ENCODE results near the gene SLC25A27.

DNA sequence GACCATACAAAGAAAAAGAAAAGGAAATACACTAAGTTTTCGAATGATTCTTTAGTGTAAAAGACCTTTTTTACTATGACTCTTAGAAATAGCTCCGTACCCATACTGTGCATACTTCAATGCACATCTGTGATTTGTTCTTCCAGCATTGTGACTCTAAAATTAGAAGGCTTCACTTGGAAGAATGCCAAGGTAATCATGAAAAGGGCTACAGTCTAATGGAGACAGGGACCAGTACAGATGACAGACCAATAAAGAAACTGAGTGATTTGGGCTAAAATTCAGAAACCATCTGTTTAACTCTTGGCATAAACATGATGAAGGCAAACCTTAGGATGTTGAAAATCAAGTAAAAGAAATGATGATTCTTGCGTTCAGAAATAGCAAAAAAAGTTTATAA is 46.4 kb upstream of the SLC25A27 start:
- TF ChIP-seq, protein P1, sequence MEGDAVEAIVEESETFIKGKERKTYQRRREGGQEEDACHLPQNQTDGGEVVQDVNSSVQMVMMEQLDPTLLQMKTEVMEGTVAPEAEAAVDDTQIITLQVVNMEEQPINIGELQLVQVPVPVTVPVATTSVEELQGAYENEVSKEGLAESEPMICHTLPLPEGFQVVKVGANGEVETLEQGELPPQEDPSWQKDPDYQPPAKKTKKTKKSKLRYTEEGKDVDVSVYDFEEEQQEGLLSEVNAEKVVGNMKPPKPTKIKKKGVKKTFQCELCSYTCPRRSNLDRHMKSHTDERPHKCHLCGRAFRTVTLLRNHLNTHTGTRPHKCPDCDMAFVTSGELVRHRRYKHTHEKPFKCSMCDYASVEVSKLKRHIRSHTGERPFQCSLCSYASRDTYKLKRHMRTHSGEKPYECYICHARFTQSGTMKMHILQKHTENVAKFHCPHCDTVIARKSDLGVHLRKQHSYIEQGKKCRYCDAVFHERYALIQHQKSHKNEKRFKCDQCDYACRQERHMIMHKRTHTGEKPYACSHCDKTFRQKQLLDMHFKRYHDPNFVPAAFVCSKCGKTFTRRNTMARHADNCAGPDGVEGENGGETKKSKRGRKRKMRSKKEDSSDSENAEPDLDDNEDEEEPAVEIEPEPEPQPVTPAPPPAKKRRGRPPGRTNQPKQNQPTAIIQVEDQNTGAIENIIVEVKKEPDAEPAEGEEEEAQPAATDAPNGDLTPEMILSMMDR (IDR thresholded peaks at IDR 0.05): no peak
- no peak for TF ChIP-seq POLR2A (IDR thresholded peaks at IDR 0.05)

All from adrenal gland (tissue), 5 donors.